K562 (cell line): ENCODE data around the gene KRT5. TPM values are rescaled to one million over a fixed set of nuclear protein-coding genes. Genes with fewer than 3 reads are reported as not detected.

Source experiments
- C11orf30 ChIP-seq: fragments of 450-650 bp; IDR thresholded peaks from 2 replicates; pipeline ENCODE4 v1.6.1; 2016; ENCODE audit warnings: low read depth, mild to moderate bottlenecking
- EP400 ChIP-seq: fragments of 450-650 bp; IDR thresholded peaks from 2 replicates; pipeline ENCODE4 v1.6.1; 2017; ENCODE audit warnings: antibody characterized with exemption, mild to moderate bottlenecking, moderate library complexity
- FOXJ2 ChIP-seq: fragments of 200-800 bp; sonication (Bioruptor generic); IDR thresholded peaks from 2 replicates; pipeline ENCODE4 v1.6.1; 2016; ENCODE audit warnings: missing genetic modification characterization, missing compliant biosample characterization
- HNRNPK ChIP-seq: fragments of 200-400 bp; formaldehyde crosslinking; IDR thresholded peaks from one replicate; pipeline ENCODE4 v1.6.1; 2018; ENCODE audit warnings: mild to moderate bottlenecking, low read depth, low read length; ENCODE audit not compliant: poor library complexity, severe bottlenecking
- MAFG ChIP-seq: fragments of 450-650 bp; conservative IDR thresholded peaks from 2 replicates; pipeline ENCODE4 v1.6.1; 2016; ENCODE audit warnings: missing genetic modification characterization, missing compliant biosample characterization
- MTA1 ChIP-seq: fragments of 450-650 bp; IDR thresholded peaks from 2 replicates; pipeline ENCODE4 v1.6.1; 2017; ENCODE audit warnings: borderline replicate concordance
- SETDB1 ChIP-seq: IDR thresholded peaks from one replicate; pipeline ENCODE4 v1.6.1; 2012; ENCODE audit warnings: low read length, control low read depth, inconsistent platforms
- TFAM ChIP-seq: fragments of 250-450 bp; sonication (Bioruptor Pico); conservative IDR thresholded peaks from 2 replicates; pipeline ENCODE4 v1.5.0; 2021; ENCODE audit warnings: mild to moderate bottlenecking, moderate library complexity
- TRIM28 ChIP-seq: fragments of 450-650 bp; IDR thresholded peaks from 2 replicates; pipeline ENCODE4 v1.6.1; 2017
- ZNF316 ChIP-seq: fragments of 450-650 bp; IDR thresholded peaks from 2 replicates; pipeline ENCODE4 v1.6.1; 2016
- ZNF655 ChIP-seq: fragments of 250-450 bp; sonication (Bioruptor Pico); IDR thresholded peaks from 2 replicates; pipeline ENCODE4 v1.5.0; 2021
- polyA plus RNA-seq, 8 experiments: library from polyadenylated mRNA; depleted of rRNA in 4 of 8; stranded (reverse) in 5 of 8; unstranded in 3 of 8; fragments of >200 nt; fragmentation: Nextera tagmentation in 2 of 8; fragmentation: Illumina TruSeq in 1 of 8; extraction: Ambion mirVana in 2 of 8; extraction: Trizol in 1 of 8; gene quantifications; 2 replicates each; pipeline versions ENCODE4 v1.2.1 to v1.2.3, GENCODE V29; 2011 to 2014; ENCODE audit warnings: inconsistent platforms in 1 of 8, missing spikeins in 1 of 8
- total RNA-seq, 7 experiments: library from RNA; depleted of rRNA in 6 of 7; stranded (reverse); fragments of >200 nt in 6 of 7; fragmentation: Illumina TruSeq in 2 of 7; extraction: Trizol in 2 of 7; gene quantifications; 2 replicates each; pipeline versions ENCODE4 v1.2.1 to v1.2.3, GENCODE V29; 2011 to 2021; ENCODE audit warnings: low replicate concordance in 1 of 7
- TF ChIP-seq, protein P1 (sequence below): fragments of 450-650 bp; IDR thresholded peaks from 2 replicates; pipeline ENCODE4 v1.6.1; 2018; ENCODE audit warnings: mild to moderate bottlenecking, low read depth; ENCODE audit not compliant: partially characterized antibody
- TF ChIP-seq, protein P2 (sequence below): fragments of 250-450 bp; sonication (Bioruptor Pico); IDR thresholded peaks from 2 replicates; pipeline ENCODE4 v1.5.0; 2021; ENCODE audit warnings: mild to moderate bottlenecking, moderate library complexity

The KRT5 gene
- total and polyA plus RNA-seq, 9 of the 15 experiments (the other 6 are each of a cell fraction or from before 2014, with no cell fraction given), result 0.32 TPM; not detected in 8

DNA sequence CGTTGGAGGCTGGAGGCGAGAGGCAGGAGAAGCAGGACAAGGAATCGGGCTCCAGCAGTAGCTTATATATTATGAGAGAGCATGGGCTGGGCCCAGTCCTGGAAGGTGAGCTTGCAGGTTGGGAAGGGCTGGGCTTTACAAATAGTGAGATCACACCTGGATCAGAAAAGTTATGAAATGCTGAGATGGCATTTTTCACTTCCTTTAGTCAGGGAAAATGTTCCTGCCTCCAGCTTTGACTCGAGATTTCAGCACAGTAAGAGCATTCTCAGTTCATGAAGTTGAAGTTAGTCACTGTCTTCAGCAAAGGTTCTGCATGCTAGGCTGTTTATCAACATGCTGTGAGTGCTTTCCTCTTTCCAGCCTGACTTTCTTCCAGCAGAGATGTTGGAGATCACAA, 46.4 kb downstream of the KRT5 start, which contains the start of gene KRT6C (continued):
- no peak for TF ChIP-seq FOXJ2
- peak; percentile 84 for TF ChIP-seq MAFG (tag)
- TF ChIP-seq MTA1, result no peak
- TF ChIP-seq EP400, result no peak
- TF ChIP-seq, protein P1, sequence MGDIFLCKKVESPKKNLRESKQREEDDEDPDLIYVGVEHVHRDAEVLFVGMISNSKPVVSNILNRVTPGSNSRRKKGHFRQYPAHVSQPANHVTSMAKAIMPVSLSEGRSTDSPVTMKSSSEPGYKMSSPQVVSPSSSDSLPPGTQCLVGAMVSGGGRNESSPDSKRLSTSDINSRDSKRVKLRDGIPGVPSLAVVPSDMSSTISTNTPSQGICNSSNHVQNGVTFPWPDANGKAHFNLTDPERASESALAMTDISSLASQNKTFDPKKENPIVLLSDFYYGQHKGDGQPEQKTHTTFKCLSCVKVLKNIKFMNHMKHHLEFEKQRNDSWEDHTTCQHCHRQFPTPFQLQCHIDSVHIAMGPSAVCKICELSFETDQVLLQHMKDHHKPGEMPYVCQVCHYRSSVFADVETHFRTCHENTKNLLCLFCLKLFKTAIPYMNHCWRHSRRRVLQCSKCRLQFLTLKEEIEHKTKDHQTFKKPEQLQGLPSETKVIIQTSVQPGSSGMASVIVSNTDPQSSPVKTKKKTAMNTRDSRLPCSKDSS, result no peak
- no peak for TF ChIP-seq ZNF655 (CRISPR knock-in tag)
- TF ChIP-seq ZNF316, result peak; percentile 85
- no peak for TF ChIP-seq TRIM28
- no peak for TF ChIP-seq TFAM (CRISPR knock-in tag)
- no peak for TF ChIP-seq HNRNPK
- TF ChIP-seq, protein P2, sequence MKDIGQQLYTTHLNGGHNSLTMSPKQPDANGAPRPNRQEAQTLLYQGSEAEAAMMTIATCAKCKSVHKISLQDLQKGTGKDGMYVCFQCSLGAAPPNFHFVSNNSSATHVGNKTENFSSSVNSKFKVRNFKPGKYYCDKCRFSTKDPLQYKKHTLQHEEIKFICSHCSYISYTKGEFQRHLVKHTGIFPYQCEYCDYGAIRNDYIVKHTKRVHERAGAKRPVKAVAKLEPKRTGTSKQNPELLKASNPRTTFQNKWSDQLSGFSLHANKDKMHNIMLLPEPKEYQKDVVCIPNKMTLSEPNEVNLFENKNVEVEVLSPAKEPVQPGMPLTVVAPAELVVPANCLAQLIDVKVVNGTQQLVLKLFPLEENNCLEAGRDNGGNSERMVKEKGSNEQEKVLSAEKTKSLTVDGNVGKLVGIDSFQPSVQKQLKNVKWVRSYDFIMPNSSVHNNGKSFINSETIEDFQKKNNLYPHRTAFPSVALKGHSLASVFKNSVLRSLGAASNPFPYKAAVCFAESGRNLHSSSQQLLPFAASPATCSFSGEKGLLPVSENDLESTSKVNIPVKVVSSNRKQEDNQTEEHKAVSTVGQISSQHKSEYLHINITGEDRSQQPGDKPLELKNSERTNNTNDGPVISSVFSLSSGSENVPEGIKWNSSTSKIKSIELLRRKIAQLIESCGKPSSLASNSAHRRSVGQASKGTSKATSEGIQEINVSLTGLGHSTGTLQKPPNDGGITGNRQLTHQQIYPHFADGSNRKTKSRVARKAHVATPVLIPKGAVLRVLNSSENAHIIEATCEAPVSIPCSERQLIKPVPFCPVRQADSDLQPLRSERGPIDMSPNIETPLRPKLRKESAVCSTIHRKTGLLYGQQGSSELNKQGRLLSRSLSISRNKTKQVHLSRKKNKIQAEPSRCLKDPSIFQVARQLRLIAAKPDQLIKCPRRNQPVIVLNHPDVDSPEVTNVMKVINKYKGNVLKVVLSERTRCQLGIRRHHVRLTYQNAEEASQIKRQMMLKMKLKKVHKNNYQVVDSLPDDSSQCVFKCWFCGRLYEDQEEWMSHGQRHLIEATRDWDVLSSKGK (CRISPR knock-in tag), result no peak
- no peak for TF ChIP-seq SETDB1
- peak; percentile 81 for TF ChIP-seq C11orf30
